Measurements from ENCODE around the gene FRMD3.
"Not testable (repeated sequence)": the region's sequence is repeated elsewhere in the genome, so short reads cannot be mapped to it uniquely, and the experiment has no call there.

Gene FRMD3

DNA sequence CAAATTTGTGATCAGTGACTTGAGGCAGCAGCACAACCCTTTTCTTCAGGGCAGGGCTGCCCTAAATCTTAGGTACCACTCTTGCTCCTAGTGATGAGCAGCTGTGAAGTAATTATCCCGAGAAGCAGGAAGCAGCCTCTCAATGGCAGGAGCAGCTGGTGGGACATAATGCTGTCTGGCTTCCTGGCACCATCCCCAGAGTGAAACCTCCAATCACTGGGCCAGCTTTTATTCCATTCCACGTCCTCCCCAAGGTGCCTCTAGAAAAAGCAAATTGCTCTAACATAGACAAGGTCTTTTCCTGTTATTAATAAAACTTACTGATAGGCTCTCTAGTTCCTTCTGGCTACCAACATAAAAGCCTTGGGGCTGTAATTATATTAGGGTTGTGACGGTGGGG lies 154.0 kb downstream of the FRMD3 start:
- no peak for FAIRE-seq

DNA sequence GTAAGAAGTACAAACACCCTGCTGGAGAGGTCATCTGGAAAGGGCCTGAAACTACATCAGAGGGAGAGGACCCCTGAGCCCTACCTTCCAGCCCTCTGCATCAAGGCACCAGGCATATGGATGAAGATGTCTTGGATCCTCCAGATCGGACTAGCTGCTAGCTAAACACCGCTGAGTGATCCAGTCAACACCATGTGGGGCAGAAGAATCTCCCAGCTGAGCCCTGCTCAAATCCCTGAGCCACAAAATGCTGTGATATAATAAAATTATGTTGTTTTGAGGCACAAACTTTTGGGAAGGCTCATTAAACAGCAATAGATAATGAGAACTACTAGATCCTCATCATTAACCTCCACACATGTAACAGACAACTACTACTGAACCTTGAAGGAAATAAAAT lies 155.2 kb downstream of the FRMD3 start:
- FAIRE-seq: no peak

DNA sequence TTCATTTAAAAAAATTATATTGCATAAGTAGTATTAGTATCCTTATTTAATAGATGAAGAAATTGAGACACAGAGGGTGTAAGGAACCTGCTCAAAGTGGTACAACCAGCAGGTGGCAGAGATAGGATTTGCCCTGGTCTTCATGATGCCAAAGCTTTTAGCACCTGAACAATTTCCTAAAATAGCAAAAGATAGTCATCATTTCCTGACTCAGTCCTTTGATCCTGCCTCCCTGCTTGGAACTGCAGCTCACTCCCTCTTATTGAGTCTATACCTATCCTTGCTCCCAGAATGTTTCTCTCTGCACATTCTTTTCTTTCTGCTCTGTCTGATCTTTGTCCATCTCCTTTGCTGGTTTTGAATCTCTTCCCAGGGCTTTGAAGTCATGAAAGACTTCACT lies 155.8 kb downstream of the FRMD3 start:
- FAIRE-seq: no peak

DNA sequence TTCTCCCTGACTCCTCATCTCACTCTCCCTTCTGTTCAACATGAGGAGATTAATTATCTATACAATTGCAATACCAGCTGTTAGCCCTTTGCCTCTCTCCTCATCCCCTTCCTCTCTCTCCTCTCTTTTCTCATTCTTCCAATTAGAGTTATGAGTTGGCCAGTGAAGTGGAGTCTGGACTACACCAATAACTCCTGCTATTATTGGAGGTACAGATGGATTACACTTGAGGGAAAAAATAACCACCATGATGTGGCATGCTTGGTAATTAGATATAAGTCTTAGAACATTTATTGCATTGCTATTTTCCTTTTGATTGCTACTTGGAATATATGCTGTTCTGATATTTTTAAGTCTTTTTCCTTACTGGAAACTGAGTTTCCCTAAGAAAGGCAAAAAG lies 159.2 kb downstream of the FRMD3 start:
- no peak for FAIRE-seq

DNA sequence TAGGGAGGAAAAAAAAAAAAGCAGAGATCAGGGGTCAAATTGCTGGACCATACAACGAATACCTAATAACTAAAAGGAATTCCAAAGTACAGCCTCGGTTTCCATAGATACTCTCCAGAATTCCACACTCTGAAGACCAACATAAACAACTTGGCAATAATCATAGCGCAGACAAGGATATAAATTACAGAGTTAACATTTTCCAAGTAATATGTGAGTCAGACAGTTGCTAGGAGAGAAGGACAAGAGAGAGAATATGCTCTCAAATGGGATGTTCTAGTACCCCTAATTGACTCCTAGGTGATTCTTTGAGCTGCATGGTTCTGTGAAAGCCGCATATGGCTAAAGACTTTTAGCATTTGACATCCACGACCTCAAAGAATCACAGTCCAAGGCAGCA lies 165.2 kb downstream of the FRMD3 start:
- no peak for FAIRE-seq

DNA sequence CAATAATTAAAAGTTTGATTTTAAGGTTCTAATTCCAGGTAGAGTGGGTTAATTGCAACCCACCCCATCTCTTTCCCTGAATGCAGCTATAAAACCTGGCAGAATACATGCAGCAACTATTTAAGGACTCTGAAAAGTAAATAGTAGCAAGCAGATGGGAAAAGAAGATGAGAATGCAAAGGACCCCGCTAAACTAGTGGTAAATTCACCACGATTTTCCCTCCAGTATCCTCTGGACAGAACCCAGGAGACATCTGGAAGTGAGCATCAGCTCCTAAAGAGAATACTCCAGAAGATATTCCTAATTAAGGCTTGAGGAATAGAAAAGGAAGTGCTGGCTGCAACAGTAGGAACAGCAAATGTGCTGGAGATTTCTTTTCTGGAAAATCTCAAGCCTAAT lies 170.9 kb downstream of the FRMD3 start:
- FAIRE-seq: no peak

DNA sequence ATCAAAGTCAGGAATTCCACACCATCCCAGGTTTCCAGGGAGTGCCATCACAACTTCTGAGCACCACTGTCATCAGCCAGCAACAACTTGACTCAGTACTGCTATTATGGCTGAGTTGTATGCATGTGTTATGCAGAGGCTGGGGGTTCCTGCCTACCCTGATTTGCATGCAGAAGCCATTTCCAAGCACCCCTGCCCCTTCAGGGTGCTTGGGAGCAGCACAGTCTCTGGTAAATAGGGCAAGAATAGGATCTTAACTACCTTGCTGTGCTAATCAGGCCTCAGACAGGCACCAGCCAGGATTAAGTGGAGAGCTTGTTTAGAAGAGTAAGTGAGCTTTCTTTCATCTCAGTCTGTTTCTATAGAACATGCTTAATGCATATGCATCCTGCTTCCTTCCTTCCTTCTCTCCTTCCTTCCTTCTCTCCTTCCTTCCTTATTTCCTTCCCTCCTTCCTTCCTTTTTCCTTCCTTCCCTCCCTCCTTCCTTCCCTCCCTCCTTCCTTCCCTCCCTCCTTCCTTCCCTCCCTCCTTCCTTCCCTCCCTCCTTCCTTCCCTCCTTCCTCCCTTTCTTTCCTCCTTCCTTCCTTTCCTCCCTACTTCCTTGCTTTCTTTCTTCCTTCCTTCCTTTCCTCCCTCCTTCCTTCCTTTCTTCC lies 175.7 kb downstream of the FRMD3 start:
- FAIRE-seq: no peak

DNA sequence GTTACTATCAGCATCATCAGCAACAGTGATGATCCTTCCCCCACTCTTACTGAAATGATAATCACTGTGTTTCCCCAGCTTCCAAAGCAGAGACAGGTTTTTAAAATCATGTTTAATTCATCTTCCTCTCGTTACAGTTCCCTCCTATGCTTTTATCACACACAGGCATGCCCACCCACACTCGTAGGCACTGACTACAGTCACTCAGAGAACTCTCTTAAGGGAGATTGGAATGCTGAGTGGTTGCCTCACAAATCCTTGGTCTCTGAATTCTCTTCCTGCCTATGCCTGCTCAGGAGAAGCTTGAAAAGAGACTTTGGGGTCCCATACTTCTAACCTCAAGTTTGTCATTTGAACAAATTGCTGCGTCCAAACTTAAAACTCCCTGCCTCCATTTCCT lies 179.2 kb downstream of the FRMD3 start:
- FAIRE-seq: no peak

DNA sequence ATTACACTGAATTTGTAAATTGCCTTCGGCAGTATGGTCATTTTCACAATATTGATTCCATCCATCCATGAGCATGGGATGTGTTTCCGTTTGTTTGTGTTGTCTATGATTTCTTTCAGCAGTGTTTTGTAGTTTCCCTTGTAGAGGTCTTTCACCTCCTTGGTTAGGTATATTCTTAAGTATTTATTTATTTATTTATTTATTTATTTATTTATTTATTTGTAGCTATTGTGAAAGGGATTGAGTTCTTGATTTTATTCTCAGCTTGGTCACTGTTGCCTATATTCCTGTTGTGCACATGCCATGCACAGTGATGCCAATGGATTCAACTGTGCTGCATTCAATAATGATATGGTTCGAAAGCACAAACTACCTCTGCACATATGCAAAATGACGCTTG lies 179.7 kb downstream of the FRMD3 start:
- FAIRE-seq: not testable (repeated sequence)

DNA sequence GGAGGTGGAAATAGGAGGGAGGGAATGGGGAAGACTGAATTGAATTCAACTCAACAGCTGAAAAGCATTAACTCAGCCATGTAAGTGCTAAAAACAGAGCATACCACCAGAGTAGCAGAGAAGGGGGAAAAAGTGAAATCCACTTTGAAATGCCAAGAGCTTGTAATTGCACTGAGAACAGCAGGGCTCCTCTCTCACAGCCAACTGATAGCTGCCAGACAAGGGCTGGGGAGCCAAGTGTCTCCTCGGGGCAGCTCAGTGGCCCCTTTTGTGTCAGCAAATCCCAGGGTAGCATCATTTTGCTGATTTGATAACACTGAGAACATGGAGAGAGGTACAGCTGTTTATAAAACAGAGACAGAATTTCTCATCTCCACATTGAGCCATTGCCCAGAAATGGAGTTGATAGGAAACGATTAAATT lies 182.5 kb downstream of the FRMD3 start:
- FAIRE-seq: no peak

DNA sequence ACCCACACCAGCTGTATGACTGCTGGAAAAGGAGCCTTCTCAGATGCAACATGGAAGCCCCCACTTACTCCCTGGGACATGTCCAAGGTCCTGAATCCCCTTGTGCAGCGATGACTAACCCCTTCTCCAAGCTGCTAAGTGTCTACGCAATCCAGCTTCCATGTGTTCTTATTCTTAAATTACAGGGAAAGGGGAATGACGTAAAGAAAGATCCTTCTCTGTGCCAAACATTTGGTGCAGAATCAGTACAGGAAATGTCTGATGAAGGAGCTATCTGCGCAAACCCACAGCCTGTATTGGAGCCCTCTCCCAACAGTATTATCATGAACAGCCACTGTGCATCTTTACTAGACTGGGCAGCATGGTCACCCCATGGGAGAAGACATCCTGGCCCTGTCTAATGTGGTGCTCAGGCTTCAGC lies 183.2 kb downstream of the FRMD3 start:
- no peak for FAIRE-seq

DNA sequence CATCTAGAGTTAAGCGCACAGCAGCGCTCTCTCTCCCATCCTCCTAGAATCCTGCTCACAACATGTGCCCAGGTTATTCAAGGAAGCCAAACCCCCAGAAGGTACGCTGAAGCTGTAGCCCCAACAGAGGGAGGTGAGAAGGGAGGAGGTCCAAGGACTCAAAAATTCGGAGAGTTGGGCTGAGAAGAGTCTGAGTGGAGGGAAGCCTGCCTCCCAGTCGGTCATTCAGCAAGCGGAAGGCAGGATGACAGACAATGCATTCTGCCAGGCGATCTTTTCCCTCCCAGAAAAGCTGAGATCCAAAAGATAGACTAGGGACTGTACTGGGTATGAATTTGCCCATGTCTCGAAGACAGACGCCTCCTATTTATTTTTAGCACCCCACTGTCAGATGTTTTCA lies 189.2 kb downstream of the FRMD3 start:
- no peak for FAIRE-seq

DNA sequence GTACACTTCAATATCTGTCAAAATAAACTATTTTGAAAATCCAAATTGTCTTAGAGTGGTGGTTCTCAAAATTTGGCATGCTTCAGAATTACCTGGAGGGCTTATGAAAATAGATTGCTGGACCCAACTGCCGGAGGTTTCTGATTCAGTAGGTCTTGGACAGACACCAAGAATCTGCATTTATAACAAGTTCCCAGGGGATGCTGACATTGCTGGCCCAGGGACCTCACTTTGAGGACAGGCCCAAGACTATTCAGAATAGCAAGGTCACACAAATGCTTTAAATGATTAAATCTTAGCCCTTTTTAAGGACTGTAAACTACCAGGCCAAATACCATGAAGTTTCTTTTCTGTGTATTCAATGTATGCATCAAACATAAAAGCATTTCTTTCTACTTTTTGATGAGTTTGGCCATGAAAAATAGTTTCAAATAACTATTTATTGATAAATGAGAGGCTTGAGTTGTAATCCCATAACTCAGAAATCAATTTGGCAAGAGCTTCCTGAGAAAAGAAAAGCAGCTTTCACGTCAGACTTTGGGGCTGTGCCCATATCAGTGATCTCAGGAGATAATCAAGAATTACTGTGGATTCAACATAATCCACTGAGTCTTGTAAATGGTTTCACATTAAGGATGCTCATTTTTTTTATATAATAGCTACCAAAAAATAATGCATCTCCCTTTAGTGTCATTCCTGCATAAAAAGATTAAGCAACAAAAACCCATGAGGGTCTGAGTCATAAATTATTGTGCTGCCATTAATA lies 191.4 kb downstream of the FRMD3 start:
- no peak for FAIRE-seq

DNA sequence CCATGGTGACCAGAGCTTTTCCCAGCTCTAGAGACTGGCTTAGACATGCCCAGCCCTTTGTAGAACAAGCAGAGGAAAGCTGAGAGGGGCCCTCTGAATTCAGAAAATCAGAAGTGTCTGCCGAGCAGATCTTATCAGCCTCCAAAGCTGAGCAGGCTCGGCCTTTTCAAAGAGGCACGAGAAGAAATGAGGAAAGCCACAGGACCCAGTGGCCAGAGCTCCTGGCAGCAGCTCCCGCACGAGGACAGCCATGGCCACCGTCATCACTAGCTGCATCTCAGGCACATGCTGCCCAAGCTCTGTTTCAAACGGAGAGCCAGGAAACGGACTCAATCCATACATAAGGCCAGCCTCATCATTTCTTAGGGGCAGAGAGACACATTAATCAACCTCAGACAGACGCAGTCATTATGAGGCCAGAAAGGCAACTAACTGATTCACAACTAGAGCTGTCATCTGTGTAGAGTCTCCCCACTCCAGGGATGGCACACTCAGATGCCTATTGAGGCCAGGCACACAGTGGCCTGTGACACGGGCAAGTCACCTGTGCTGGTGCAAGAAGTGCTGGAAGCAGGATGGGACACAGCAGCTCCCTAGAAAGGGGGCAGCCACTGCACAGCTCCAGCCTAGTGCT lies 194.7 kb downstream of the FRMD3 start:
- no peak for FAIRE-seq

DNA sequence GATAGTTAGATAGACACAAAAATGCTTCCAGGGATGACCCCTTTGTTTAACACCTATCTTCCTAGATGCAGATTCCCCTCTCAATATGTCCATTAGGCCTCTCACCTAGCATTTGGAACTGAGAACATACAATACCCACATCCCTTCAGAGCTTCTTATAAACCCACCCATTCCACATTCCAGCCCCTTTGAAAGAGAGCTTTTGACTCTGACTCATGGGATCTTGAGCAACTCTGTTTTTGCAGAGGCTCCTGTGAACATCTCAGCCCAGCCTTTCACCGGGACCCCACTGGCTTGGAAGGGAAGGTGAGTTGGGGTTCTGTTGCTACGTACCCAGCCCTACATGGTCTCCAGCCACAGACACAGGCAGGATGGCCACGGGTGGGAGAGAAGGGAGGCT lies 195.5 kb downstream of the FRMD3 start:
- FAIRE-seq: no peak

DNA sequence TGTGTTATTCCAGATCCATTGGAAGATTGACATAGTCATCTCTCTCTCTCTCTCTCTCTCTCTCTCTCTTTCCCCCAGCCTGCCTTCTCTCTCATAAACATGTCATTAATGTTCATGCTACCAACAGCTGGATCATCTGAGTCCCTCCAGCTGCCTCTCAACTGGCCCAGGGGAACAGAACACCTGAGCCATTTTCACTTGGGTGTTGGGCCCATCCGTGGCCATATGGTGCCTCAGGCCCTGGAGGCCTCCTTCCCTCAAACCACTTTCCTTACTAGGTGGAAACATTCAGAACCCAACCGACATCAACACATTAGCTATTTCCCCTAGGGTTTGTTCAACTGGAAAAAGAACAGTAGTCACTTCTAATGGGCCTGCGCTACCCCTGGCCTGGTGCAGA lies 196.2 kb downstream of the FRMD3 start:
- no peak for FAIRE-seq

DNA sequence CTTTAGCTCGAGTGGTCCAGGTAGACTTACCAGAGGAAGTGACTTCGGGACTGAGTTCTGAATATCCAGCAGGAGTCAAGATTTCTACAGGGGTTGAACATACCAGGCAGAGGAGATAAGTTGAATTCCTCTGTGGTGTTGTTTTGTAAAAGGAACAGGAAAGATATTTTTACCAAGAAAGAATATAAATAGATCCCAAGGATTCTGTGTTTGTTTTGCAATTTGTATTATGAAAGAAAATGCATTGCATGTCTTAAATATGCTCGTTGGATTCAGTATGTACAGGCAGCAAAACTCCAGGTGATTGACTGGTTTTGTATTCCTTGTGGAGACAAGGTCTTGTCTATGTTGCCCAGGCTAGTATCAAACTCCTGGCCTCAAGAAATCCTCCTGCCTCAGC lies 197.8 kb downstream of the FRMD3 start:
- no peak for FAIRE-seq

DNA sequence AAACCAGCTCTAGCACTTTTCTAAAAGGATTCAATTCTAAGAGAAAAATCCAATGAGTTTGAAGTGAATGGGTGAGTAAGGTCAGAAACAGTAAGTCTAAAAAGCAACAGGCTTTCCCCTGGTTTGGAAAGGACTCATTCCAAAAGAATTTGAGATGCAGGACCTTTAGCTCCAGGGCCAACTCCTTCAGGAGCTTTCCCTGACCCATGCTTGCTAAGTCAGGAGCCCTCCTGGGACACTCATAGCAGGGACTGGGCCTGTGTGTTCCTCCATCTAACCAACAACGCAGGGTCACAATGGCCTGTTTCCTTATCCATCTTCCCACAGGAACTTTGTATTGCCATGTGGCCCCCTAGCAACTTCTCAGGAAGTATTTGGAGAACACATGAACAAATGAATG lies 198.8 kb downstream of the FRMD3 start:
- no peak for FAIRE-seq

DNA sequence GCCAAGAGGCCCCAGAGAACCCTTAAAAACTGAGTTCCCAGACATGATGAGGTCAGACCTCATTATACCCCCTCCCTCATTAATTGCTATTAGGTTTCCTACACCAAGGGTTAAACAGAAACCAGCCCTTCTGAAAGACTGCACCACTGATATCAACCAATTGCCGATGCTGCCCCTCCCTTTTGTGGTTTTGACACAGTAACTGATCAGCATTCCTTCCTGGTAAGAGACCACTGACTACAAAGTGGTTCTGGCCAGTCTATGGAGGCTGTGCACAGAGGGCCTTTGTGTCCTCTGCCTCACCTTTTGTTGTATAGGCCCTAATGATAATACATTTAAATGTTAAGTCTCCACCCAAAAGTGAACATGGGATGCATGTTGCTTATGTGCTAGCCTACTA lies 201.5 kb downstream of the FRMD3 start:
- FAIRE-seq: no peak

DNA sequence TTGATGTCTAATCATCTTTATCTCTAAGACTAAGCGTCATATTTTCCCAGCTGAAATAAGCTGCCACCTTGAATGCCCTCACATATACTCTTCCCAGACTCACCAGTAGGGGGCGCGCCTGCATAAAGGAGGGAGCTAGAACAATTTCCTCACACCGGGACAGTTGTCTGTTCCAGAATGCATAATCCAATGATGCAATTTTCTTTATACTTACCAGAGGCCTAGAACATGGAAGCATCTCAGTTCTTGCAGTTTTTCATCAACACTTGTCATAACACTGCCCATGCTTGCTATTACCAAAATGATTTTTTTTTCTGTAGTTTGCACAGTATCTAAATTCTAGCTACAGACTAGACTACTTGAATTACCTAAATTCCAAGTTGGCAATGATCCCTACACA lies 203.9 kb downstream of the FRMD3 start:
- no peak for FAIRE-seq

DNA sequence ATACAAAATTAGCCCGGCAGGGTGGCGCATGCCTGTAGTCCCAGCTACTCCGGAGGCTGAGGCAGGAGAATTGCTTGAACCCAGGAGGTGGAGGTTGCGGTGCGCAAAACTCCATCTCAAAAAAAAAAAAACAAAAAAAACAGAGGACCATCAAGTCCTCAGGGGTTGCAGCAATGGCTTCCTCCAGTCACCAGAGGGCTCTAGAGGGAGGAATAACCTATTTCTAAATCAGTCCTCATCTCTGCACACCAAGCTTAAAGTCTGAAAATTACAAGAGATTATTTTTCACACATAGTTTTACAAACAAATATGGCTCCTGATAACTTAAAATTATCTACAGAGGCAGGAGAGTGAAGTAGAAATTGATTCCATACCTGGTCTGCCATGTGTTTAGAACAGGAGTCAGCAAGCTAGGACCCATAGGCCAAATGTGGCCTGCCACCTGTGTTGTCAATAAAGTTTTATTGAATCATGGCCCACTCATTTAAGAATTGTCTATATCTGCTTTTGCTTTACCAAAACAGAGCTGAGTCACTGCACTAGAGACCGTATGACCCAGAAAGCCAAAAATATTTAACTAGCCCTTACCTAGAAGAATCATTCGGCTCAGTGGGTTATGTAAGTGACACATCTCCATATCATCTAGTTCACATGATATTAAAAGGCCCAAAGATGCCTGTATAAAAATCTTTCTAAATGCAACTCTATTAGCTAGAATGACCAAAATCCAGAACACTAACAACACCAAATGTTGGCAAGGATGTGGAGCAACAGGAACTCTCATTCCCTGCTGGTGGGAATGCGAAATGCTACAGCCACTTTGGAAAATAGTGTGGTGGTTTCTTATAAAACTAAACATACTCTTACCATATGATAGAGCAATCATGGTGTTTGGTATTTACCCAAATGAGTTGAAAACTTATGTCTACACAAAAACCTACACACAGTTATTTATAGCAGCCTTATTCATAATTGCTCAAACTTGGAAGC lies 207.7 kb downstream of the FRMD3 start:
- FAIRE-seq: no peak

DNA sequence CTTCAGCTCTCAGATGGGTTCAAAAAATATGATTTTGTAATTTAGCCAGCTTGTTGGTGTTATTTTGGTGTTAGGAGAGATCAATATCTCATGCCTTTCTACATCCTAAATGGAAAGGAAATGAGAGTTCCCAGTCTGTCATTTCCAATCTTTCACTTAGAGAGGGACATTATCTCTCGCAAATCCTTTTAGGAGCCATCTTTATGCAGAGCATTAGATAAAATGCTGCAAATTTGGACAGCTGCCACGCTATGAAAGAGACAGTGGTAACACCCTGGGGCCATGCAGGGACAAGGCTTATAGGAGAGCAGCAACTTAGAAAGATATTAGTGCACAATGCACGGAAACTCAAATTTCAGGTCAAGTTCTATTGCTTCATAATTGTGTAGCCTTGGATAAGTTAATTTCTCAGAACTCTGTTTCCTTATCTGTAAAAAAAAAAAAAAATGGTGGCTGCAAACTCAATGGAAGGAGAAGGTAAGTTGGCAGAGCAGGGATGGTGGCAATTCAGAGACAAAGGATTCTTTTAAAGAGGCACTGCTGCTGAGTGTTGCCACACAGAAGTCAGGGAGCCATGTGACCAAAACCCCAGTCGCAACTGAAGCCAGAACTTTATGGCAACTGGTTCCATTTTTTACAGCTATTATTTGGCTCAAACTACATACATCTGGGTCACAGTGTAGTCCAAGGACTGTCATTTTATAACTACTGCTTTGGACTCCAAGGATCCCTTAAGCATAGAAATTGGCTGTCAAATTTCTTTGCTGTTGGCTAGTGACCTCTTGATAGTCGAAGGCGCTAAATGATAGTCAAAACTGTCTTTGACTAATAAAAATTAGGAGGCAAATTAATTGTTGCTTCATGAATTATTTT lies 210.2 kb downstream of the FRMD3 start:
- no peak for FAIRE-seq

Data from TTC549 (cell line).